HG03439 (cell line): ENCODE results near the gene TLCD3B.
"Not testable (repeated sequence)": the region's sequence is repeated elsewhere in the genome, so short reads cannot be mapped to it uniquely, and the experiment has no call there.

Experiments
- ATAC-seq: cut with Tn5 transposase; IDR thresholded peaks from one replicate; pipeline ENCODE4 v1.9.1; 2021; ENCODE audit warnings: mild to moderate bottlenecking, moderate library complexity; ENCODE audit not compliant: unreplicated experiment

The TLCD3B gene

DNA sequence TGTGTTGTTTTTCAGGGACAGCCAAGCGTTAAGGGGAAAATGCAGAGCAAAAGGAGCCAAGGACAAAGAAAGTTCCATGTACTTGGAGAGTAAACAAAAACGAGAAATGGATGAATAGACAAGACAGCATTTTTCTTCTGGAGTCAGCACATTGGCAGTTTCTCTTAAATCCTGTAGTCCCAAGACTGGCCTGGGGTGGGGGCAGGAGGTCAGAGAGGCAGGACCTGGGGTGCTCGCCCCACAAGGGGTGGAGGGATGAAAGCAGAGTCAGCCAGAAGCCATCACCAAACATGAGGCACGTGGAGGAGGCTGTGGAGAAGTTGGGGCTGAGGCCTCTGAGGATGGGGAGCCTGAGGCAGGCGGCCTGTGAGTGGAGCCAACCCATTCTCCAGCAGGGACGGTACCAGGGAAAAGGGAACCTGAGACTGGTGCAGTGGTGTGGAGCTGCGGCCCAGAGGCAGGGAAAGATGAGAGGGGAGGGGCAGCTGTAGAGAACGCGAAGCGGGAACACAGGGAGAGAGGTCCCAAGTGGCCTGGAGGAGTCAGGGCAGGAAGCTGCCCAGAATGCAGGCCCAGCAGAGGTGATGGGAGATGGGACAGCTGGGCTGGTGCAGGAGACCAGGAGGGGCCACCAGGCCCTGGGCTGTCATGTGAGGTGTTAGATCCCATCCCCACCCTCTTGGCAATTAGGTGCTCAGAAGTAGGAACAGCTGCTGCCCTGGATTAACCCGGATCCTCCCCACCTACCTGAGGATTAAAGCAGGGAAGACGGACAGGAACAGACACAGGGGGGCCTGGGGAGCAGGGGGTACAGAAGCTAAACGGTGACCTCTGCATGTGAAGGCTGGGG lies 3.3 kb downstream of the TLCD3B start:
- no peak for ATAC-seq

- ATAC-seq: no peak
These were observed 4.6 kb downstream of the TLCD3B start for GRCh38 chr16:30026449-30026848.

- ATAC-seq: no peak
These were observed 5.5 kb downstream of the TLCD3B start for GRCh38 chr16:30025574-30025973.

DNA sequence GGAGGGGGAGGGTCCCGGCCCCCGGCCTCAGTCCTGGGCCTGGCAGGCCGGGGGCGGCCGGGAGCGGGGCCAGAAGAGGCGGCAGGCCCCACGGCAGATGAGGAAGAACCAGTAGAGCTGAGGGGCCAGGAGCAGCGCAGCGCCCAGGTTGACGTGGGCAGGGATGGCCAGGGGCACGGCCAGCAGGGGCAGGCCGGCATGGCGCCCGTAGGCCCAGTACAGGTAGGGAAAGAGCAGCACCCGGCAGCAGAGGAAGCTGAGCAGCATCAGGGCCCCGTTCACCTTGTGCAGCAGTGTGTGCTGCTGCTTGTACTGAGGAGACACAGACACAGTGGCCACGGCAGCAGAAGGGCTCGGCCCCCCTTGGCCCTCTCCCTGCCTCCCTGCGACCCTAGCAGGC lies 5.9 kb downstream of the TLCD3B start:
- ATAC-seq: no peak

- ATAC-seq: no peak
These were observed 6.6 kb downstream of the TLCD3B start for GRCh38 chr16:30024451-30024850.

- ATAC-seq: no peak
These were observed 7.5 kb downstream of the TLCD3B start for GRCh38 chr16:30023586-30023985.

DNA sequence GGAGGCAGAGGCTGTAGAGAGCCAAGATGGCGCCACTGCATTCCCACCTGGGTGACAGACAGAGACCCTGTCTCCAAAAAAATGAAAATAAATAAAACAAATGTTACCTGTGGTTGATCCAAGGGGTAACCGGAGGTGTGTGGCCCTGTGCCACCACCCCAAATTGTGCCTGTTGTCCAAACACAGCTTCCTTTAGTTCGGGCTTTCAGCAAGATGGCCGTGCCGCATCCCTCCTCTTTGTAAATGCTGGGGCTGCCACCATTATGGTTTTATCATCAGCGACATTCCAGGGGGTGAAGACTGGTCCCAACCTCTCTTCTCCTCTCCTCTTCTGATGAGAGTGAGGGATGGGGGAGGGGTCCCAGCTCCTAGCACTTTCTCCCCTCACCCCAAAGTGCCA lies 8.2 kb downstream of the TLCD3B start, which contains the start of gene C16orf92:
Gene C16orf92 (plus strand): TSS at position 312 of the 400 bp plus-strand sequence. CDS start 143 bp downstream, outside the sequence.
- ATAC-seq: no peak

DNA sequence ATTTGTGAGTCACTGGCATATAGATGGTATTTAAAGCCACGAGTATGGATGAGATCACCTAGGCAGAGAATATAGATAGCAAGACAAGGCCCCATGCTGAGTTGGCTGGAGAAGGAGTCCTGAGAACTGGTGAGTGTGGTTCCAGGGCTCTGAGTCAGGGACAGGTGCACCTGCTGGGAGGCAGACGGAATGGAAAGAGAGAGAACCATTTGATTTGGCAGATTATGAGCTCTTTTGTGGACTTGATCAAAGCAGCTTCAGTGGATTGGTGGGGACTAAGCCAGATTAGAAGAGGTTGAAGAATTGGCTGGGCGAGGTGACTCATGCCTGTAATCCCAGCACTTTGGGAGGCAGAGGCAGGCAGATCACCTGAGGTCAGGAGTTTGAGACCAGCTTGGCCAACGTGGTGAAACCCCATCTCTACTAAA lies 12.3 kb downstream of the TLCD3B start:
- ATAC-seq: no peak

- not testable (repeated sequence) for ATAC-seq
These were observed 13.1 kb downstream of the TLCD3B start for GRCh38 chr16:30017937-30018336.

GRCh38 chr16:30017277-30017656 lies 13.8 kb downstream of the TLCD3B start:
- ATAC-seq: no peak

- ATAC-seq: no peak
These were observed 14.4 kb downstream of the TLCD3B start for GRCh38 chr16:30016555-30017276.

DNA sequence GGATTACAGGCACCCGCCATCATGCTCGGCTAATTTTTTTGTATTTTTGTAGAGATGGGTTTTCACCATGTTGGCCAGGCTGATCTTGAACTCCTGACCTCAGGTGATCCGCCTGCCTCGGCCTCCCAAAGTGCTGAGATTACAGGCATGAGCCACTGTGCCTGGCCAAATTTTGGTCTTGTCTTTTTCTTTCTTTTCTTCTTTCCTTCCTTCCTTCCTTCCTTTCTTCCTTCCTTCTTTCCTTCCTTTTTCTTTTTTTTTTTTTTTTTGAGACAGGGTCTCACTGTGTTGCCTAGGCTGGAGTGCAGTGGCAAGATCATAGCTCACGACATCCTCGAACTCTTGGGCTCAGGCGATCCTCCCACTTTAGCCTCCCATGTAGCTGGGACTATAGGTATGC lies 15.6 kb downstream of the TLCD3B start:
- not testable (repeated sequence) for ATAC-seq

- not testable (repeated sequence) for ATAC-seq
These were observed 18.5 kb downstream of the TLCD3B start for GRCh38 chr16:30012598-30012997.

DNA sequence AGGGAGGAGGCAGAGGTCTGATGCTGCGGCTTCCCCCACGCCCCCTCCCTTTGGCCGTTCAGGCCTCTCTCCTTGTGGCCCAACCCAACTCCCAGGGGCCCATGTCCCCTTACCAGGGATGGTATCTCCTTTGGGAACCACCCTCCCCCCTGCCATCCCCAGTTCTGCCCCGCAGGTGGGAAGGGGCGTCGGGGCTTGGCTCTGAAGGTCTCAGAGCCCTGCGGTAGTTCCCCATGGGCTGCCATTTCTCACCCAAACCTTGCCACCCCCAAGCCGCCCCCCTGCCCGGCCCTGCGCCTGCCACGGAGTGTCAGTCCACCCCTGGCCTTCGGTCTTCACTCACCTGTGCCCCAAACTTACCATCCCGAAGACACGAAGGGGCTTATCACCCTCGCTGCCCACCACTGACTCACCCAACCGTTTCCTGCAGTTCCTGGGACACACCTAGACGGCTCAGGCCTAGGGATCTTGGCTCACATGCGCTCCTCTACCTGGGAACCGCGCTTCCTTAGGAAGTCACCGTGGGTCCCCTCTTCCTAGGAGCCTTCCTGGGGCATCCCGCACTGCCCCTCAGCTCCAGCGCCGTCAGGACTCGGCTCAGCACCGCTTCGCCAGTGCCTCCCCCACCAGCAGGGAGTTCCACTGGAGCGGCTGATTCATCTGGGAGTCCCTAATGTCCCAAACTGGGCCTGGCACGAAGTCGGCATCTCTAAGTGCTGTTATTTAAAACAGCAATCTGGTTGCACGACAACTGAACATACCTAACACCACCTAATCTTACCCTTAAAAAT lies 19.2 kb downstream of the TLCD3B start:
- ATAC-seq: no peak

DNA sequence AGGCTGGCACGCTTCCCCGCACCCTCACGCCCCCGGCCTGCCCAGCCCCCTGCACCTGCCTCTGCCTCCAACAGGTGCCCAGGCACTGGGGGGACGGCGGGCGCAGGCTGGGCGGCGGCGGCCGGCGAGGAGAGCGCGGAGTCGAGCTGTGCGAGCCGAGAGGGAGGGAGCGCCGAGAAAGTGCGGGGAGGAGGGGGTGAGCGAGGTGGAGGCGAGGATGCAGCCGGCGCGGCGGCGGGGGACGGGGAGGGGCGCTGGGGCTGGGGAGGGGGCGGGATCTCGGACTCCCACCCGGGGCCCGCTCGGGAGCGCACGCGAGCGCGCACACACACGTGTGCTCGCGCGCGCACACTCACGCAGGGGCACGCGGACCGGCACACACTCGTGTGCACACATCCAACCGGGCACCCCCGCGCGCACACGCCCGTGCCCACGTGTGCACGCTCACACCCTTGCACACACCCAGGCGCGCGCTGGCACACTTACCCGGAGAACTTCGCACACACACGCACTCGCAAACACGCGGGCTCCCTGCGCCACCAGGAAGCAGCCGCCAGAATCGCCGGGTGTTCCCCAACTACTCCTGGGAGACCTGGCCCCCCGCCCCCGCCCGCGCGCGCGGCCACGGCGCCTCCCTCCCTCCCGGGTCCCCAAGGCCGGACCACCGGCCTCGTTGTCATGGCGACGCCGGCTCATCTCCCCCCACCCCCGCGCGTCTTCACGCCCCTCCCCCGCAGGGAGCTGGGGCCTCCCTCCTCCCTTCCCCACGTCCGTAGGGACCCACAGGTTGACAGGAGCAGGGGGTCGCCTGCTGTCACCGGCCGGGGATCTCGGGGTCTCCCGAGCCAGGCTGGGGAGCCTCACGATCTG lies 20.0 kb downstream of the TLCD3B start, which contains the start of gene DOC2A:
Gene DOC2A (minus strand): TSS at position 184 of the 870 bp plus-strand sequence. CDS start 805 bp downstream, outside the sequence.
- no peak for ATAC-seq

- no peak for ATAC-seq
These were observed 20.9 kb downstream of the TLCD3B start for GRCh38 chr16:30009990-30010843.

- ATAC-seq: no peak
These were observed 21.8 kb downstream of the TLCD3B start for GRCh38 chr16:30009085-30009862.

- no peak for ATAC-seq
These were observed 23.6 kb downstream of the TLCD3B start for GRCh38 chr16:30007378-30007895.
